CD14-positive monocyte (primary cell): Measurements from ENCODE around the gene IFIT3. TPM values are rescaled to one million over a fixed set of nuclear protein-coding genes. Genes with fewer than 3 reads are reported as not detected.

Source experiments
- DNase-seq, 3 donors: peaks; one replicate each; pipeline ENCODE4 v3.0.0-alpha.2; 2011 to 2022
- H2AFZ ChIP-seq: 2 replicates; pipeline ENCODE4 v1.6.0; 2012; ENCODE audit warnings: mild to moderate bottlenecking, low read depth, low read length, inconsistent platforms; ENCODE audit not compliant: insufficient read depth, poor library complexity, severe bottlenecking
- H3K27ac ChIP-seq, 2 donors: 1 replicate in 1 of 2; 2 replicates in 1 of 2; pipeline ENCODE4 v1.5.1; 2012 to 2013; ENCODE audit warnings: low read length in 2 of 2, control low read depth in 1 of 2, inconsistent platforms in 1 of 2, low read depth in 1 of 2, mild to moderate bottlenecking in 1 of 2
- H3K27me3 ChIP-seq, 2 donors: one replicate each; pipeline versions ENCODE4 v1.6.0 to v1.6.1; 2011 to 2013; ENCODE audit warnings: low read length in 2 of 2; ENCODE audit not compliant: control insufficient read depth in 2 of 2, insufficient read depth in 2 of 2
- H3K36me3 ChIP-seq, 2 donors: replicated peaks in 1 of 2; 1 replicate in 1 of 2; 2 replicates in 1 of 2; pipeline versions ENCODE4 v1.5.1 to v1.6.1; 2012 to 2013; ENCODE audit warnings: low read length in 2 of 2, control low read depth in 1 of 2, inconsistent platforms in 1 of 2, mild to moderate bottlenecking in 1 of 2; ENCODE audit not compliant: insufficient read depth in 2 of 2, control insufficient read depth in 1 of 2
- H3K4me1 ChIP-seq, 2 donors: 1 replicate in 1 of 2; 2 replicates in 1 of 2; pipeline versions ENCODE4 v1.5.1 to v1.6.1; 2012 to 2013; ENCODE audit warnings: low read length in 2 of 2, control low read depth in 1 of 2, inconsistent platforms in 1 of 2, mild to moderate bottlenecking in 1 of 2, moderate library complexity in 1 of 2; ENCODE audit not compliant: insufficient read depth in 2 of 2, control insufficient read depth in 1 of 2
- H3K4me2 ChIP-seq: replicated peaks from 2 replicates; pipeline ENCODE3; 2012; ENCODE audit warnings: low read length, moderate library complexity, mild to moderate bottlenecking; ENCODE audit not compliant: poor library complexity, severe bottlenecking; ENCODE audit errors: extremely low read depth
- H3K4me3 ChIP-seq, 3 experiments: fragments of 200-600 bp in 1 of 3; sonication (generic) in 1 of 3; replicated peaks in 1 of 3; 1 replicate in 2 of 3; 2 replicates in 1 of 3; pipeline ENCODE4 v1.5.1; 2011 to 2013; ENCODE audit warnings: low read length in 3 of 3, mild to moderate bottlenecking in 3 of 3, control low read depth in 2 of 3, low read depth in 2 of 3, inconsistent platforms in 1 of 3, moderate library complexity in 1 of 3
- H3K79me2 ChIP-seq: 2 replicates; pipeline ENCODE4 v1.6.0; 2012; ENCODE audit warnings: mild to moderate bottlenecking, control low read depth, inconsistent platforms, low read length, moderate library complexity; ENCODE audit not compliant: insufficient read depth
- H3K9ac ChIP-seq: 2 replicates; pipeline ENCODE4 v1.6.0; 2017; ENCODE audit warnings: low read length, mild to moderate bottlenecking; ENCODE audit not compliant: insufficient read depth, poor library complexity, severe bottlenecking
- H3K9me3 ChIP-seq, 2 donors: replicated peaks in 1 of 2; 1 replicate in 1 of 2; 2 replicates in 1 of 2; pipeline versions ENCODE4 v1.5.1 to v1.6.1; 2012 to 2013; ENCODE audit warnings: low read length in 2 of 2, control low read depth in 1 of 2; ENCODE audit not compliant: control insufficient read depth in 1 of 2, insufficient read depth in 1 of 2
- H4K20me1 ChIP-seq: 2 replicates; pipeline ENCODE4 v1.6.0; 2012; ENCODE audit warnings: mild to moderate bottlenecking, low read length, control low read depth, moderate library complexity; ENCODE audit not compliant: insufficient read depth
- H3K27ac Mint-ChIP-seq, 7 donors: one replicate each; pipeline ENCODE4 v1.8.0; 2020; ENCODE audit warnings: mild to moderate bottlenecking in 7 of 7, mixed read lengths in 7 of 7, moderate library complexity in 6 of 7, inconsistent platforms in 2 of 7
- H3K27me3 Mint-ChIP-seq, 3 donors: one replicate each; pipeline ENCODE4 v1.8.0; 2021 to 2022; ENCODE audit warnings: low read depth in 3 of 3, mild to moderate bottlenecking in 3 of 3, mixed read lengths in 3 of 3, moderate library complexity in 3 of 3, inconsistent platforms in 1 of 3
- H3K36me3 Mint-ChIP-seq, 2 donors: one replicate each; pipeline ENCODE4 v1.8.0; 2020; ENCODE audit warnings: mixed read lengths in 2 of 2, inconsistent platforms in 1 of 2, mild to moderate bottlenecking in 1 of 2
- H3K4me1 Mint-ChIP-seq: one replicate; pipeline ENCODE4 v1.8.0; 2020; ENCODE audit warnings: mild to moderate bottlenecking, mixed read lengths
- H3K4me3 Mint-ChIP-seq, 2 donors: one replicate each; pipeline ENCODE4 v1.8.0; 2020; ENCODE audit warnings: mild to moderate bottlenecking in 2 of 2, mixed read lengths in 2 of 2, moderate library complexity in 1 of 2
- H3K9me3 Mint-ChIP-seq, 7 donors: one replicate each; pipeline ENCODE4 v1.8.0; 2020 to 2022; ENCODE audit warnings: mixed read lengths in 7 of 7, mild to moderate bottlenecking in 6 of 7, moderate library complexity in 6 of 7, inconsistent platforms in 2 of 7
- CTCF ChIP-seq: fragments of 200-600 bp; IDR thresholded peaks from one replicate; pipeline ENCODE4 v1.8.0; 2022; ENCODE audit warnings: antibody characterized with exemption, mild to moderate bottlenecking
- WGBS: methylation state at CpG from one replicate; pipeline ENCODE4 v1.1.5; 2013; ENCODE audit warnings: missing lambda C conversion rate; ENCODE audit not compliant: insufficient coverage; 5-methylcytosine and 5-hydroxymethylcytosine counted together
- intact Hi-C, 2 donors: fragments of 100-400 bp; cut with micrococcal nuclease; formaldehyde crosslinking; loops; one replicate each; pipeline versions ENCODE4 v1.15.0 to v1.15.1; 2023
- polyA plus RNA-seq, 3 donors: library from polyadenylated mRNA; depleted of rRNA in 1 of 3; unstranded in 2 of 3; stranded (reverse) in 1 of 3; fragments of 300-500 nt in 2 of 3; fragments of >200 nt in 1 of 3; fragmentation: Illumina TruSeq in 2 of 3; gene quantifications; 1 replicate in 2 of 3; 2 replicates in 1 of 3; pipeline ENCODE4 v1.2.3, GENCODE V29; 2012 to 2021

Gene IFIT3
- polyA plus RNA-seq, 3 donors = 13.8 to 38.0 (median 26.4) TPM

GRCh38 chr10:89357096-89357495, 29.3 kb downstream of the IFIT3 start:
- no peak for TF ChIP-seq CTCF
- Histone ChIP-seq H2AFZ (no peak overlapping the region), H3K4me2 (no peak overlapping the region), H3K4me1 (no peaks in the 10 kb centered on the region), H3K27me3 (no peaks in the 10 kb centered on the region), H3K27ac (no peak overlapping the region), H3K79me2 (no peaks in the 10 kb centered on the region), H3K9me3 (no peaks in the 10 kb centered on the region), H4K20me1 (no peaks in the 10 kb centered on the region), H3K4me3 (no peak overlapping the region), H3K36me3 (no peaks in the 10 kb centered on the region), H3K9ac (no peak overlapping the region)
- no peak for DNase-seq
- intact Hi-C loops = no loop called here
- Mint-ChIP-seq H3K27ac (no peak overlapping the region), H3K9me3 (peaks cover 0 to 1% (median 0%) of the 10 kb centered on the region in 7 donors), H3K4me3 (no peak overlapping the region), H3K36me3 (peaks cover 1 to 3% of the 10 kb centered on the region in 2 donors), H3K4me1 (peaks cover 5% of the 10 kb centered on the region), H3K27me3 (peaks cover 0 to 3% (median 0%) of the 10 kb centered on the region in 3 donors)
- WGBS = no CpG with 5 or more reads among the region's 1 CpG

GRCh38 chr10:89357975-89358374, 30.2 kb downstream of the IFIT3 start:
- H3K36me3 ChIP-seq = no peaks in the 10 kb centered on the region
- no peaks in the 10 kb centered on the region for H3K9me3 ChIP-seq
- no peak overlapping the region for H3K27ac ChIP-seq
- DNase-seq = no peak
- Mint-ChIP-seq H3K36me3 (peaks cover 1 to 3% of the 10 kb centered on the region in 2 donors), H3K27me3 (peaks cover 0 to 3% (median 0%) of the 10 kb centered on the region in 3 donors), H3K4me3 (no peak overlapping the region), H3K4me1 (peaks cover 1% of the 10 kb centered on the region), H3K9me3 (peaks cover 0 to 1% (median 0%) of the 10 kb centered on the region in 7 donors), H3K27ac (no peak overlapping the region)
- no peak overlapping the region for H3K4me3 ChIP-seq
- H3K4me2 ChIP-seq = no peak overlapping the region
- no peaks in the 10 kb centered on the region for H3K79me2 ChIP-seq
- no peak for TF ChIP-seq CTCF
- 14% methylated on average over 1 of the region's 2 CpGs for WGBS
- no peak overlapping the region for H3K9ac ChIP-seq
- no peaks in the 10 kb centered on the region for H3K27me3 ChIP-seq
- no peak overlapping the region for H2AFZ ChIP-seq
- H3K4me1 ChIP-seq = no peaks in the 10 kb centered on the region
- H4K20me1 ChIP-seq = no peaks in the 10 kb centered on the region
- intact Hi-C loops = no loop called here
